GM12865 (cell line): ENCODE results near the gene N4BP2L1.

ENCODE experiments used
- DNase-seq: peaks from one replicate; pipeline ENCODE4 v3.0.0; 2010; ENCODE audit warnings: low read depth
- H3K4me3 ChIP-seq: 2 replicates; pipeline ENCODE4 v1.5.1; 2011; ENCODE audit warnings: mild to moderate bottlenecking, low read depth, low read length, control low read depth
- TF ChIP-seq, protein P1 (sequence below): IDR thresholded peaks from 2 replicates; pipeline ENCODE4 v1.5.1; 2011; ENCODE audit warnings: low read length, control low read depth, low read depth, inconsistent platforms; ENCODE audit not compliant: insufficient read depth; ENCODE audit errors: missing control alignments

N4BP2L1 gene

DNA sequence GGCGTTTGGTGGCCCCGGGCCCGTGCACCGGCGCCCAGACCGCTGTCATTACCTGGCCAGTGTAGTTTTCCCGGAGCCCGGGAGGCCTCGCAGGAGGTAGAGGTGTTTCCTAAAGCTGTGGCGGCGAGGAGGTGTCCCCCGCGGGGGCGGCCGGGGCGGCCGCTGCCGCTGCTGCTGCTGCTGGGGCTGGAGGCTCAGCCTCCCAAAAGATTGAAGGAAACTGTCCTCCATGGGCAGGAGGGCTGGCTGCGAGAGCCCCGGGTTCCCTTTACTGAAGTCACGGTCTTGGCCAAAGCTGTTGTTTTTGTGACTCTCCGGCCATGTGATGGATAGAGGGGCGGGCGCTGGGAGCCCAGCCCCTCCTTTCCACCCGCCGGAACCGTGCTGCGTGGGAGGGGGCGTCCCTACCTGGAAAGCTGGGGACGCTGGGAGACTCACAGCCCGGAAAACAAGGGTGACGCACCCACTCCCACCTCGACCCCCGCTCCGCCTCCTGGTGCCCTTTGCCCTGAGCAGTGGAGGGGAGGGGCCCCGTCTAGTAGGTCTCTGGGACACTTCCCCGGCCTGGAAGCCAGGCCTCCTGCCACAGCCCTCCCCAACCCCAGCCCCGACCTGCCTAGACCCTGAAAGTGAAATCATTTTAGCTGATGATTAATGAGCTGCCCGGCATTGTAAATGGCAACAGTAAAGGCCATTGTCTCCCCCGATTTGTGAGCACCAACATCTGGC, at the start of gene N4BP2L1:
N4BP2L1 (minus strand) TSS at position 279 of the 729 bp plus-strand sequence; CDS start at position 231, 48 bp downstream.
- TF ChIP-seq, protein P1, sequence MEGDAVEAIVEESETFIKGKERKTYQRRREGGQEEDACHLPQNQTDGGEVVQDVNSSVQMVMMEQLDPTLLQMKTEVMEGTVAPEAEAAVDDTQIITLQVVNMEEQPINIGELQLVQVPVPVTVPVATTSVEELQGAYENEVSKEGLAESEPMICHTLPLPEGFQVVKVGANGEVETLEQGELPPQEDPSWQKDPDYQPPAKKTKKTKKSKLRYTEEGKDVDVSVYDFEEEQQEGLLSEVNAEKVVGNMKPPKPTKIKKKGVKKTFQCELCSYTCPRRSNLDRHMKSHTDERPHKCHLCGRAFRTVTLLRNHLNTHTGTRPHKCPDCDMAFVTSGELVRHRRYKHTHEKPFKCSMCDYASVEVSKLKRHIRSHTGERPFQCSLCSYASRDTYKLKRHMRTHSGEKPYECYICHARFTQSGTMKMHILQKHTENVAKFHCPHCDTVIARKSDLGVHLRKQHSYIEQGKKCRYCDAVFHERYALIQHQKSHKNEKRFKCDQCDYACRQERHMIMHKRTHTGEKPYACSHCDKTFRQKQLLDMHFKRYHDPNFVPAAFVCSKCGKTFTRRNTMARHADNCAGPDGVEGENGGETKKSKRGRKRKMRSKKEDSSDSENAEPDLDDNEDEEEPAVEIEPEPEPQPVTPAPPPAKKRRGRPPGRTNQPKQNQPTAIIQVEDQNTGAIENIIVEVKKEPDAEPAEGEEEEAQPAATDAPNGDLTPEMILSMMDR = no peak
- H3K4me3 ChIP-seq = peak within 1 kb of the TSS; percentile 75
- DNase-seq = peak; percentile 95

GRCh38 chr13:32476892-32477291, 49.0 kb upstream of the N4BP2L1 start:
- DNase-seq = no peak
- TF ChIP-seq, protein P1 = no peak
- H3K4me3 ChIP-seq = no peak overlapping the region

DNA sequence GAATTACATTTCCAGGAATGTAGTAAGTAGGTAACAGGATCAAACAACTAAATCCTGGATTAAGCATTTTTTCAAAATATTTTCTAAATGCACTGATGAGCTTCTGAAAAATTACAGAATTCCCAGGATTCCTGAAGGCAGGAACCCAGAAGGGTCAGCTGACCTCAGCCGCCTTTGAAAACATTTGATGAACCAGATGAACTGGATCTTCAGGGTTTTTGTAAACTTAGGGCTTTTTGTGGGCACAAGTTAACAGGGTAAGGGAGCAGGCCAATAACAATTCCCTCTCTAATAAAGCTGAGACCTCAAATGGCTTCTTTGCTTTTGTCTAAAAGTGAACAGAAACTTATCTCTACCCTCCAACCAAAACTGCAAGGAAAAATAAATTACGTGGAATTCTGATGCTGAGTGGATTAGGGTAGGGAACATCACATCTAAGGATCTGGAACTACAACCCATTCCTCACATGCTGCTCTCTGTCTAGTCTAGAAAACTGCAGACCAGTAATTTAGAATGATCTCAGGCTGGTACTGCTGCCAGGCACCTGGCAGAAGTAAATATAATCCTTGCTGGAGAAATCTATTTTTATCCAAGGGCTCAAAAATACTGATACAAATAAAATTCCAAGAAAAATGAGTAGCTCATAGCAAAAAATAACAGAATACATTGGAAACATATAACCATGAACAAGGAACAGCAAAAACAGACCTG, 48.2 kb upstream of the N4BP2L1 start:
- TF ChIP-seq, protein P1 = no peak
- no peak overlapping the region for H3K4me3 ChIP-seq
- DNase-seq = no peak

- DNase-seq = no peak
- no peak overlapping the region for H3K4me3 ChIP-seq
- TF ChIP-seq, protein P1 = no peak
These were observed 47.3 kb upstream of the N4BP2L1 start for GRCh38 chr13:32474999-32475792.

DNA sequence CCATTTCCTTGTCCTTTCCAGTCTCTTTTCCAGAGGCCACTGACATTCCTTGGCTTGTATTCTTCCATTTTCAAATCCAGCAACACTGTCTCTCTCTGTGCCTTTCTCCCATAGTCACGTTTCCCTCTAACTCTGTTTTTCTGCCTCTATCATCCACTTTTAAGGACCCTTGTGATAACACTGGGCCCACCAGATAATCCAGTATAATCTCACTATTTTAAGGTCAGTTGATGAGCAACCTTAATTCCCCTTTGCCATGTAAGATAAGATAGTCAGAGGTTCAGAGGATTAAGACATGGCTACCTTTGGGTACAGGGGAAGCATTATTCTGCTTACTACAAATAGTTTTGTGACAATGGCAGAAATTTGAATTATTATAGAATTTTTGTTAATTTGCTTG, 45.7 kb upstream of the N4BP2L1 start:
- DNase-seq = no peak
- TF ChIP-seq, protein P1 = no peak
- no peak overlapping the region for H3K4me3 ChIP-seq

DNA sequence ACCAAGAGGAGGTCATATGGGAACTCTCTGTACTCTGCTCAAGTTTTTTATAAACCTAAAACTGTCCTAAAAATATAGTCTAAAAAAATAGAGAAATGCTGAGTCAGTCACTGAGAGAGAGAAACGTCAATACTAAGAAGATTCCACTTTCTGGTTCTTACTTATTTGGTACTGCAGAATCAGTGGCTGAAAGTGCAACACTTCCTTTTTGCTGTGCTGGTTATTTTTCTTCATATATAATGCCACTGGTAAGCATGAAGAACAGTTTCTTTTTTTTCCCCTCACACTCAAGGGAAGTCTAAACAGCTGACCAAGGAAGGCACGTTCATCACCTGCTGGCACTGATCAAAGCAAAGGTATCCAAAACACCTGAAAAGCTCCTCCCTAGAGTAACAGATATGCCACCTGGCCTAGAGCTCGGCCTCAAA, 44.3 kb upstream of the N4BP2L1 start:
- DNase-seq = peak; percentile 73
- TF ChIP-seq, protein P1 = no peak
- no peak overlapping the region for H3K4me3 ChIP-seq
